ENCODE results near the gene ASIC2.

- no peak for TF ChIP-seq GATA1 (IDR thresholded peaks at IDR 0.05; ENCODE audit: low read depth, low read length)
- no peak for TF ChIP-seq POLR2A (IDR thresholded peaks at IDR 0.05; ENCODE audit: low read length)
Measured at GRCh38 chr17:33266116-33266515, 27.0 kb downstream of the ASIC2 start.

Measured in erythroblast (primary cell).